SU-DHL-6 (cell line): ENCODE results near the gene INVS.
"Not testable (repeated sequence)": the region's sequence is repeated elsewhere in the genome, so short reads cannot be mapped to it uniquely, and the experiment has no call there.

Experiments used
- H2AFZ ChIP-seq: fragments of 200-600 bp; sonication (generic); 2 replicates; pipeline ENCODE4 v1.6.1; 2014; ENCODE audit warnings: low read depth, mild to moderate bottlenecking, moderate library complexity, mixed read lengths, antibody characterized with exemption, low read length; ENCODE audit not compliant: severe bottlenecking
- H3F3A ChIP-seq: fragments of 200-600 bp; shearing (Covaris generic); 2 replicates; pipeline ENCODE4 v1.6.0; 2016; ENCODE audit warnings: antibody characterized with exemption, mild to moderate bottlenecking; ENCODE audit not compliant: insufficient read depth
- H3K27ac ChIP-seq: fragments of 200-600 bp; sonication (generic); 2 replicates; pipeline ENCODE4 v1.5.1; 2016; ENCODE audit warnings: low read depth, mild to moderate bottlenecking, low read length, moderate library complexity, mixed read lengths
- H3K27me3 ChIP-seq: fragments of 200-600 bp; sonication (generic), shearing (Covaris generic); 2 replicates; pipeline ENCODE4 v1.6.0; 2014; ENCODE audit warnings: mild to moderate bottlenecking, low read length
- H3K36me3 ChIP-seq: fragments of 200-600 bp; sonication (generic); 2 replicates; pipeline ENCODE4 v1.6.1; 2014; ENCODE audit warnings: mild to moderate bottlenecking, low read length, mixed read lengths
- H3K4me2 ChIP-seq: fragments of 300-600, 200-600 bp; shearing (Covaris generic), sonication (generic); 2 replicates; pipeline ENCODE4 v1.6.0; 2014; ENCODE audit warnings: low read length, low read depth, mild to moderate bottlenecking; ENCODE audit not compliant: poor library complexity, severe bottlenecking
- H3K4me3 ChIP-seq: fragments of 200-600 bp; sonication (generic); 2 replicates; pipeline ENCODE4 v1.5.1; 2014; ENCODE audit warnings: antibody characterized with exemption, low read length, mild to moderate bottlenecking, mixed read lengths; ENCODE audit not compliant: insufficient read depth, poor library complexity, severe bottlenecking
- H3K79me2 ChIP-seq: fragments of 200-600 bp; sonication (generic); 2 replicates; pipeline ENCODE4 v1.6.1; 2014; ENCODE audit warnings: mild to moderate bottlenecking, low read length, moderate library complexity; ENCODE audit not compliant: insufficient read depth
- H3K9ac ChIP-seq: fragments of 200-600 bp; sonication (generic); 2 replicates; pipeline ENCODE4 v1.7.0; 2014; ENCODE audit warnings: mild to moderate bottlenecking, low read length
- H3K9me2 ChIP-seq: fragments of 200-600 bp; sonication (generic); replicated peaks from 2 replicates; pipeline ENCODE4 v1.6.1; 2014; ENCODE audit warnings: low read length; ENCODE audit not compliant: insufficient read depth
- H3K9me3 ChIP-seq: fragments of 200-600 bp; sonication (generic); 2 replicates; pipeline ENCODE4 v1.6.1; 2014; ENCODE audit warnings: low read length, mixed read lengths; ENCODE audit not compliant: insufficient read depth
- H4K20me1 ChIP-seq: fragments of 200-600 bp; sonication (generic); 2 replicates; pipeline ENCODE4 v1.6.1; 2014; ENCODE audit warnings: low read depth, mild to moderate bottlenecking, antibody characterized with exemption, low read length, moderate library complexity, mixed read lengths
- EZH2phosphoT487 ChIP-seq: fragments of 200-600 bp; sonication (generic), shearing (Covaris generic); conservative IDR thresholded peaks from 2 replicates; pipeline ENCODE4 v1.6.1; 2018; ENCODE audit warnings: mild to moderate bottlenecking, antibody characterized with exemption, low read length, moderate library complexity, mixed read lengths
- TF ChIP-seq, protein P1 (sequence below): fragments of 200-600 bp; sonication (generic); IDR thresholded peaks from one replicate; pipeline ENCODE4 v1.5.1; 2017; ENCODE audit warnings: antibody characterized with exemption, mild to moderate bottlenecking, low read length, moderate library complexity; ENCODE audit not compliant: insufficient read depth, poor library complexity, severe bottlenecking

The INVS gene

DNA sequence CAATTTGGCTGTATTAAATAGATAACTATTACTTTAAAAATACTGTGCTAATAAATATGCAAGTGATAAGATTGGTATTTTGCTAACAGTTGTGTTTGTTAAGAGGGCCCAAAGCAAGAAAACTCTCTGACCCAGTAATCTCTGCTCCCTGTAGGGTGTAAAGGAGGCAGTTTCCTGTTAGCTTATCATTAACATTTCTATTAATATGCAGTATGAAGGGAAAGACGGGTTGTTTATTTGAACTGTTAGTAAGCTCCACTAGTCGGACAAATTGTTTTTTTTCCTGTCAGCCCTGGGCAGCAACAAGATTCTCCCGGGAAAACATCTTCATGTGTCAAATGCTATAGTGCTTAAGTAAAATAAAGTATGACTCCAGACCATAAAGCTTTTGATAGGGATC is 35.9 kb upstream of the INVS start:
- no peak overlapping the region for H3K9ac ChIP-seq
- no peak overlapping the region for H2AFZ ChIP-seq
- peaks cover 68% of the 10 kb centered on the region for H3K79me2 ChIP-seq
- H3K36me3 ChIP-seq: peaks cover 18% of the 10 kb centered on the region
- no peak overlapping the region for H3K4me3 ChIP-seq
- no peaks in the 10 kb centered on the region for H3K9me3 ChIP-seq
- no peaks in the 10 kb centered on the region for H3K27me3 ChIP-seq
- no peak for TF ChIP-seq EZH2phosphoT487
- TF ChIP-seq, protein P1, sequence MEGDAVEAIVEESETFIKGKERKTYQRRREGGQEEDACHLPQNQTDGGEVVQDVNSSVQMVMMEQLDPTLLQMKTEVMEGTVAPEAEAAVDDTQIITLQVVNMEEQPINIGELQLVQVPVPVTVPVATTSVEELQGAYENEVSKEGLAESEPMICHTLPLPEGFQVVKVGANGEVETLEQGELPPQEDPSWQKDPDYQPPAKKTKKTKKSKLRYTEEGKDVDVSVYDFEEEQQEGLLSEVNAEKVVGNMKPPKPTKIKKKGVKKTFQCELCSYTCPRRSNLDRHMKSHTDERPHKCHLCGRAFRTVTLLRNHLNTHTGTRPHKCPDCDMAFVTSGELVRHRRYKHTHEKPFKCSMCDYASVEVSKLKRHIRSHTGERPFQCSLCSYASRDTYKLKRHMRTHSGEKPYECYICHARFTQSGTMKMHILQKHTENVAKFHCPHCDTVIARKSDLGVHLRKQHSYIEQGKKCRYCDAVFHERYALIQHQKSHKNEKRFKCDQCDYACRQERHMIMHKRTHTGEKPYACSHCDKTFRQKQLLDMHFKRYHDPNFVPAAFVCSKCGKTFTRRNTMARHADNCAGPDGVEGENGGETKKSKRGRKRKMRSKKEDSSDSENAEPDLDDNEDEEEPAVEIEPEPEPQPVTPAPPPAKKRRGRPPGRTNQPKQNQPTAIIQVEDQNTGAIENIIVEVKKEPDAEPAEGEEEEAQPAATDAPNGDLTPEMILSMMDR: no peak
- peaks cover 35% of the 10 kb centered on the region for H3F3A ChIP-seq
- H3K4me2 ChIP-seq: peak overlapping the region; percentile 21
- no peaks in the 10 kb centered on the region for H3K9me2 ChIP-seq
- no peaks in the 10 kb centered on the region for H4K20me1 ChIP-seq
- H3K27ac ChIP-seq: no peak overlapping the region

DNA sequence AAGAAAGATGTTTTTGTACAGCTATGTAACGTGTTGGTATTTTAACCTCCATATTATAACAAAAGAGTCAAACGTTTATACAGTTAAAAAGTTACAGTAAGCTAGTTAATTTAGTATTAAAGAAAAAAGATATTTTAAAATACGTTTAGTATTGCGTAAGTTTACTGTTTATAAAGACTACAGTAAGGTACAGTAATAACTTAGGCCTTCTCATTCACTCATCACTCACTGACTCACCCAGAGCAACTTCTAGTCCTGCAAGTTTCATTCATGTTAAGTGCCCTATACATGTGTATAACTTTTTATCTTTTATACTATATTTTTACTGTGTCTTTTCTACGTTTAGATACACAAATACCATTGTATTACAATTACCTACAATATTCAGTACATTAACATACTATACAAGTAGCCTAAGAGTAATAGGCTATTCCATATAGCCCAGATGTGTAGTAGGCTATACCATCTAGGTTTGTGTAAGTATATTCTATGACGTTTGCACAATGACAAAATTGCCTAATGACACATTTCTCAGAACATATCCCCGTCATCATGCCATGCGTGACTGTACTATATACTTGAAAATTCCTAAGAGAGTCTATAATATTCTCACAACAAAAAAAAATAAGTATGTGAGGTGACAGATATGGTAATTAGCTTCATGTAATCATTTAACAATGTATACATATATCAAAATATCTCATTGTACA is 34.0 kb upstream of the INVS start:
- no peak overlapping the region for H3K9ac ChIP-seq
- H3K4me2 ChIP-seq: peak overlapping the region; percentile 27
- H3K9me3 ChIP-seq: no peaks in the 10 kb centered on the region
- TF ChIP-seq, protein P1: no peak
- no peak for TF ChIP-seq EZH2phosphoT487
- no peaks in the 10 kb centered on the region for H3K9me2 ChIP-seq
- H3K79me2 ChIP-seq: peaks cover 73% of the 10 kb centered on the region
- no peaks in the 10 kb centered on the region for H4K20me1 ChIP-seq
- H3K27me3 ChIP-seq: no peaks in the 10 kb centered on the region
- peaks cover 13% of the 10 kb centered on the region; the same call in 1 of the 2 replicates for H3K36me3 ChIP-seq
- no peak overlapping the region for H3K4me3 ChIP-seq
- H3K27ac ChIP-seq: no peak overlapping the region; the same call in 1 of the 2 replicates
- H3F3A ChIP-seq: peaks cover 16% of the 10 kb centered on the region
- no peak overlapping the region for H2AFZ ChIP-seq

DNA sequence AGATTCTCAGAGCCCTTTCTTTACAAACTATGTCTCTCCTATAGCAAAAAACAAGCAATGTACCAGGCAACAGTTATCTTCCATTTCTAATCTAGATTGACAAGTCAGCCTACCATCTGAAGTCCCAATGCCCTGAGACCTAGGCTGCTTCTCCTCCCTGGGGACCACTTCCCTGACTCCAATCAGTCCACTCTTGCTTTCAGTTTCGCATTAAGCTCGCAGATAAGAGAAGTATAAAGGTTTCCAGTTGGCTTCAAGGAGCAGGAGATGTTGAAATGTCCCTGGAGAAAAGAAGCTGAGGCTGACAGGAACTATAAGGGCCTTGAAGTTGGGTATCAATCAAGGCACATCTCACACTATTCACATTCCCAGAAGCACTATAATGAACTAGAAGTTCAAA is 32.5 kb upstream of the INVS start:
- Histone ChIP-seq H3K4me2 (peak overlapping the region; percentile 11), H2AFZ (no peak overlapping the region), H3K27ac (peak overlapping the region; percentile 32), H3F3A (peaks cover 7% of the 10 kb centered on the region; the same call in 1 of the 2 replicates), H3K4me3 (no peak overlapping the region), H3K27me3 (no peaks in the 10 kb centered on the region), H4K20me1 (no peaks in the 10 kb centered on the region; the same call in 1 of the 2 replicates), H3K9me2 (no peaks in the 10 kb centered on the region), H3K9me3 (no peaks in the 10 kb centered on the region), H3K36me3 (peaks cover 7% of the 10 kb centered on the region; the same call in 1 of the 2 replicates), H3K9ac (no peak overlapping the region), H3K79me2 (peaks cover 77% of the 10 kb centered on the region)
- TF ChIP-seq EZH2phosphoT487: no peak

DNA sequence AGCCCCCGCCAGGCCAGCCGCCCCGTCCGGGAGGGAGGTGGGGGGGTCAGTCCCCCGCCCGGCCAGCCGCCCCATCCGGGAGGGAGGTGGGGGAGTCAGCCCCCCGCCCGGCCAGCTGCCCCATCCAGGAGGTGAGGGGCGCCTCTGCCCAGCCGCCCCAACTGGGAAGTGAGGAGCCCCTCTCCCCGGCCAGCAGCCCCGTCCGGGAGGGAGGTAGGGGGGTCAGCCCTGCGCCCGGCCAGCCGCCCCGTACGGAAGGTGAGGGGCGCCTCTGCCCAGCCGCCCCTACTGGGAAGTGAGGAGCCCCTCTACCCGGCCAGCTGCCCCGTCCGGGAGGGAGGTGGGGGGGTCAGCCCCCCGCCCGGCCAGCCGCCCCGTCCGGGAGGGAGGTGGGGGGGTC is 31.1 kb upstream of the INVS start:
- not testable (repeated sequence) for H3K27me3 ChIP-seq, H3K27ac ChIP-seq, H3K36me3 ChIP-seq, H3F3A ChIP-seq, H3K9me2 ChIP-seq, H3K9me3 ChIP-seq, H4K20me1 ChIP-seq, H3K4me2 ChIP-seq, H3K4me3 ChIP-seq, H3K9ac ChIP-seq, H2AFZ ChIP-seq
- peaks cover 77% of the 10 kb centered on the region for H3K79me2 ChIP-seq

DNA sequence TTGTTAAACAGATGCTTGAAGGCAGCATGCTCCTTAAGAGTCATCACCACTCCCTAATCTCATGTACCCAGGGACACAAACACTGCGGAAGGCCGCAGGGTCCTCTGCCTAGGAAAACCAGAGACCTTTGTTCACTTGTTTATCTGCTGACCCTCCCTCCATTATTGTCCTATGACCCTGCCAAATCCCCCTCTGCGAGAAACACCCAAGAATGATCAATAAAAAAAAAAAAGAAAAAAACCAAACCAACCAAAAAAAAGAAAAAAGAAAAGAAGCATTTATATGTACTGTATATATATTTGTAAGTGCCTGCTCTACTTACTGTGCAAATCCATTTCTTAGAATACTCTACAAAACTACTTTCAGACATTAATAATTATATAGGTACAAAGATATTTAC is 30.0 kb upstream of the INVS start:
- H3K36me3 ChIP-seq, H3K27me3 ChIP-seq, H3K4me2 ChIP-seq, H3K4me3 ChIP-seq, H3K9me2 ChIP-seq, H3K27ac ChIP-seq, H3F3A ChIP-seq, H3K9me3 ChIP-seq, H4K20me1 ChIP-seq, H2AFZ ChIP-seq, H3K9ac ChIP-seq: not testable (repeated sequence)
- peaks cover 77% of the 10 kb centered on the region for H3K79me2 ChIP-seq
